Type B pancreatic cell (in vitro differentiated cells): ENCODE measurements around the gene AK5. TPM values are rescaled to one million over a fixed set of nuclear protein-coding genes. Genes with fewer than 3 reads are reported as not detected.

Source experiments
- DNase-seq: peaks from one replicate; pipeline ENCODE4 v3.0.0; 2021; ENCODE audit warnings: mixed read lengths; ENCODE audit not compliant: unreplicated experiment; ENCODE audit errors: extremely low spot score
- H3K27ac Mint-ChIP-seq: 2 replicates; pipeline ENCODE4 v1.8.0; 2021; ENCODE audit warnings: mild to moderate bottlenecking, mixed read lengths
- H3K27me3 Mint-ChIP-seq: 2 replicates; pipeline ENCODE4 v1.8.0; 2021; ENCODE audit warnings: mixed read lengths
- H3K36me3 Mint-ChIP-seq: 2 replicates; pipeline ENCODE4 v1.8.0; 2021; ENCODE audit warnings: mixed read lengths
- H3K4me1 Mint-ChIP-seq: one replicate; pipeline ENCODE4 v1.8.0; 2021; ENCODE audit warnings: mixed read lengths; ENCODE audit not compliant: unreplicated experiment
- H3K4me3 Mint-ChIP-seq: 2 replicates; pipeline ENCODE4 v1.8.0; 2021; ENCODE audit warnings: mild to moderate bottlenecking, mixed read lengths
- H3K9me3 Mint-ChIP-seq: 2 replicates; pipeline ENCODE4 v1.8.0; 2021; ENCODE audit warnings: mixed read lengths
- CTCF ChIP-seq: fragments of 200-600 bp; sonication (generic); conservative IDR thresholded peaks from 2 replicates; pipeline ENCODE4 v1.5.0; 2021; ENCODE audit warnings: antibody characterized with exemption, mild to moderate bottlenecking
- total RNA-seq: library from RNA; stranded (reverse); gene quantifications from 2 replicates; pipeline ENCODE4 v1.2.1, GENCODE V29; 2021; ENCODE audit warnings: low replicate concordance

Gene AK5
- total RNA-seq, 1 donor from 2014 or later = 1.0 TPM

GRCh38 chr1:77267035-77267434 is 14.8 kb upstream of the AK5 start:
- Mint-ChIP-seq H3K4me1 (peaks cover 6% of the 10 kb centered on the region), H3K27me3 (peaks cover 3% of the 10 kb centered on the region), H3K9me3 (peaks cover 4% of the 10 kb centered on the region), H3K4me3 (no peak overlapping the region), H3K27ac (no peak overlapping the region), H3K36me3 (no peaks in the 10 kb centered on the region)
- no peak for TF ChIP-seq CTCF
- DNase-seq = no peak

- Mint-ChIP-seq H3K27ac (no peak overlapping the region), H3K27me3 (peaks cover 12% of the 10 kb centered on the region), H3K4me3 (no peak overlapping the region), H3K36me3 (no peaks in the 10 kb centered on the region), H3K4me1 (no peaks in the 10 kb centered on the region), H3K9me3 (no peaks in the 10 kb centered on the region)
- DNase-seq = no peak
- TF ChIP-seq CTCF = no peak
Observed at GRCh38 chr1:77271852-77272580, 9.8 kb upstream of the AK5 start.

GRCh38 chr1:77273891-77274290 is 7.9 kb upstream of the AK5 start:
- H3K4me3 Mint-ChIP-seq = no peak overlapping the region
- H3K4me1 Mint-ChIP-seq = no peaks in the 10 kb centered on the region
- TF ChIP-seq CTCF = no peak
- H3K27me3 Mint-ChIP-seq = peaks cover 21% of the 10 kb centered on the region
- H3K27ac Mint-ChIP-seq = no peak overlapping the region
- DNase-seq = no peak
- no peaks in the 10 kb centered on the region for H3K9me3 Mint-ChIP-seq
- no peaks in the 10 kb centered on the region for H3K36me3 Mint-ChIP-seq

GRCh38 chr1:77275194-77275593 is 6.6 kb upstream of the AK5 start:
- Mint-ChIP-seq H3K36me3 (no peaks in the 10 kb centered on the region), H3K4me3 (no peak overlapping the region), H3K9me3 (no peaks in the 10 kb centered on the region), H3K27me3 (peaks cover 30% of the 10 kb centered on the region), H3K4me1 (no peaks in the 10 kb centered on the region), H3K27ac (no peak overlapping the region)
- TF ChIP-seq CTCF = no peak
- no peak for DNase-seq

DNA sequence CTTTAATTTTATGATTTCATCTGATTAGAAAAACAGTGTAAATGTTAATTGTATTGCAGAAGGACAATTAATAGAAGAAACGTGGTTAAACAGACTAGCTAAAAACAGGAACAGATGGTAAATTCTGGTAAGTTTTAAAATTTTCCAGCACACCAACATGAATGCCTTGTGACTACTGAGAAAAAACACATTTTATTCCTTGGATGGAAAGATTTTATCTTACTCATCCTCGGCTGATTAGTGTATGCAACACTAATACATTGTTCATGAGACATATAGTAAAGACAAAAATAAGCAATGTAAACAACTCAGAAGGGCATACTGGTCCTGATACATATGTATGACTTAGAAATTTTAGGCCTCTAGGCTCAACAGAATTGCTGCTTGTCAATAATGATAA is 4.9 kb upstream of the AK5 start:
- peaks cover 44% of the 10 kb centered on the region for H3K27me3 Mint-ChIP-seq
- no peak for DNase-seq
- H3K27ac Mint-ChIP-seq = no peak overlapping the region
- H3K9me3 Mint-ChIP-seq = no peaks in the 10 kb centered on the region
- H3K4me3 Mint-ChIP-seq = no peak overlapping the region
- H3K36me3 Mint-ChIP-seq = no peaks in the 10 kb centered on the region
- no peak for TF ChIP-seq CTCF
- no peaks in the 10 kb centered on the region for H3K4me1 Mint-ChIP-seq
